ENCODE measurements around the gene NRXN3.

Gene NRXN3

GRCh38 chr14:79502751-79503148, 1332.6 kb downstream of the NRXN3 start:
- TF ChIP-seq EZH2phosphoT487 (conservative IDR thresholded peaks at IDR 0.05; ENCODE audit: low read length) (no peak), CTCF (IDR thresholded peaks at IDR 0.05; ENCODE audit: insufficient read depth, low read length, poor library complexity, severe bottlenecking) (no peak)
- H3K4me3 ChIP-seq (ENCODE audit: insufficient read depth, low read length, poor library complexity, severe bottlenecking): no peak overlapping the region
- H3K4me2 ChIP-seq (ENCODE audit: low read depth, low read length, poor library complexity, severe bottlenecking): no peak overlapping the region

GRCh38 chr14:79510659-79511058, 1340.5 kb downstream of the NRXN3 start:
- TF ChIP-seq EZH2phosphoT487 (conservative IDR thresholded peaks at IDR 0.05; ENCODE audit: low read length) (no peak), CTCF (IDR thresholded peaks at IDR 0.05; ENCODE audit: insufficient read depth, low read length, poor library complexity, severe bottlenecking) (no peak)
- Histone ChIP-seq H3K4me2 (ENCODE audit: low read depth, low read length, poor library complexity, severe bottlenecking) (no peak overlapping the region), H3K4me3 (ENCODE audit: insufficient read depth, low read length, poor library complexity, severe bottlenecking) (no peak overlapping the region), H3K9me3 (ENCODE audit: insufficient read depth, low read length) (no peaks in the 10 kb centered on the region), H4K20me1 (ENCODE audit: low read depth, low read length) (no peaks in the 10 kb centered on the region), H3K9me2 (replicated peaks; ENCODE audit: insufficient read depth, low read length) (no peaks in the 10 kb centered on the region), H3K79me2 (ENCODE audit: insufficient read depth, low read length) (no peaks in the 10 kb centered on the region), H3K27me3 (ENCODE audit: low read length) (no peaks in the 10 kb centered on the region), H3F3A (ENCODE audit: insufficient read depth) (no peaks in the 10 kb centered on the region), H3K9ac (ENCODE audit: low read length) (no peak overlapping the region), H2AFZ (ENCODE audit: low read depth, low read length, severe bottlenecking) (no peak overlapping the region), H3K27ac (ENCODE audit: low read depth, low read length) (no peak overlapping the region), H3K36me3 (ENCODE audit: low read length) (no peaks in the 10 kb centered on the region)

More at GRCh38 chr14:79502751-79503148, 1332.6 kb downstream of the NRXN3 start:
- Histone ChIP-seq H3K9ac (ENCODE audit: low read length) (no peak overlapping the region), H3F3A (ENCODE audit: insufficient read depth) (no peaks in the 10 kb centered on the region), H3K9me2 (replicated peaks; ENCODE audit: insufficient read depth, low read length) (no peaks in the 10 kb centered on the region), H3K27ac (ENCODE audit: low read depth, low read length) (no peak overlapping the region), H4K20me1 (ENCODE audit: low read depth, low read length) (no peaks in the 10 kb centered on the region), H2AFZ (ENCODE audit: low read depth, low read length, severe bottlenecking) (no peak overlapping the region), H3K27me3 (ENCODE audit: low read length) (no peaks in the 10 kb centered on the region), H3K9me3 (ENCODE audit: insufficient read depth, low read length) (no peaks in the 10 kb centered on the region), H3K79me2 (ENCODE audit: insufficient read depth, low read length) (no peaks in the 10 kb centered on the region), H3K36me3 (ENCODE audit: low read length) (no peaks in the 10 kb centered on the region)

- Histone ChIP-seq H3K9me3 (ENCODE audit: insufficient read depth, low read length) (no peaks in the 10 kb centered on the region), H3K79me2 (ENCODE audit: insufficient read depth, low read length) (no peaks in the 10 kb centered on the region), H4K20me1 (ENCODE audit: low read depth, low read length) (no peaks in the 10 kb centered on the region), H3K27ac (ENCODE audit: low read depth, low read length) (no peak overlapping the region), H2AFZ (ENCODE audit: low read depth, low read length, severe bottlenecking) (no peak overlapping the region), H3K9me2 (replicated peaks; ENCODE audit: insufficient read depth, low read length) (no peaks in the 10 kb centered on the region), H3K4me2 (ENCODE audit: low read depth, low read length, poor library complexity, severe bottlenecking) (no peak overlapping the region), H3K9ac (ENCODE audit: low read length) (no peak overlapping the region), H3K36me3 (ENCODE audit: low read length) (no peaks in the 10 kb centered on the region), H3K4me3 (ENCODE audit: insufficient read depth, low read length, poor library complexity, severe bottlenecking) (no peak overlapping the region), H3K27me3 (ENCODE audit: low read length) (no peaks in the 10 kb centered on the region), H3F3A (ENCODE audit: insufficient read depth) (no peaks in the 10 kb centered on the region)
- TF ChIP-seq EZH2phosphoT487 (conservative IDR thresholded peaks at IDR 0.05; ENCODE audit: low read length) (no peak), CTCF (IDR thresholded peaks at IDR 0.05; ENCODE audit: insufficient read depth, low read length, poor library complexity, severe bottlenecking) (no peak)
Observed at GRCh38 chr14:79511146-79511545, 1341.0 kb downstream of the NRXN3 start.
